GM12801 (cell line): ENCODE measurements around the gene WSB2.

ENCODE experiments used
- CTCF ChIP-seq: IDR thresholded peaks from one replicate; pipeline ENCODE4 v1.5.1; 2011; ENCODE audit warnings: control low read depth; ENCODE audit not compliant: insufficient read length; ENCODE audit errors: extremely low read depth

The WSB2 gene

GRCh38 chr12:118060301-118061010 lies 523 bp downstream of the WSB2 start:
- TF ChIP-seq CTCF = no peak

DNA sequence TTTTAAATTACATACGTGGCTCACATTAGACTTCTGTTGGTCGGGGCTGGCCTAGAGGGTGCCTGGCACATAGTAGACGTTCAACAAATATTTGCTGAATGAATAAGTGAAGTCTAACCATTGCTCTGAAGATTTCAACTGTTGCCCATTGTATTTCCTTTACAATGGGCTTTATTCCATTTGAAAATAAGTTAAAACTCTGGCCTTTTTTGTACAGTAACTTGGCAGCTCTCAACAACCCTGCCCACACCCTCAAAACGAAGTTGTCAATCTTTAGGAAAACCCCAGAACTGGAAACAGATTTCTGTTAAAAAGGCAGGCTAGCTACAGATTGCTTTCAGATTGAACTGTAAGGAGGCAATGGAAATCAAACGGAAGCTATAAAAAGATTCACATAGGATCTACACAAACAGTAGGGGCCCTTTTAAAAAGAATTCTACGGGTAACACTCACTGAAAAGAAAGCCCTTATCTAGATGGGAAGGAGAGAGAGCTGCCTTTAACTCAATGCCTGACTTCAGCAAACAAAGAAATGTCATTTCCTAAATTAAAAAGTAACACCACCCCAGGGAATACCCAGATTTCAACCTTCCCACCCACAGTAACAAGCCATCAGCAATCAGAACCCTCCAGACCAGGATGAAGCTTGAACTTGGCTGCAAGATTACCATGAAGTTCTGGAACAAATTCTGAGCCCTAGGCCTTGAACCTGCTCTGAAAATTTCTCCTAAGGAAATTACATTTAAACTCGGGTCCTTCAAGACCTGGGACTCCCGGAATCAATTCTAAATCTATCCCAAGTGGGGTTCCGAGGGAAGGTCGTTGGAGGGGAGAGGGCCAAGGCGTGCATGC lies 1.4 kb downstream of the WSB2 start:
- no peak for TF ChIP-seq CTCF

GRCh38 chr12:118058881-118059280 lies 2.1 kb downstream of the WSB2 start:
- no peak for TF ChIP-seq CTCF

DNA sequence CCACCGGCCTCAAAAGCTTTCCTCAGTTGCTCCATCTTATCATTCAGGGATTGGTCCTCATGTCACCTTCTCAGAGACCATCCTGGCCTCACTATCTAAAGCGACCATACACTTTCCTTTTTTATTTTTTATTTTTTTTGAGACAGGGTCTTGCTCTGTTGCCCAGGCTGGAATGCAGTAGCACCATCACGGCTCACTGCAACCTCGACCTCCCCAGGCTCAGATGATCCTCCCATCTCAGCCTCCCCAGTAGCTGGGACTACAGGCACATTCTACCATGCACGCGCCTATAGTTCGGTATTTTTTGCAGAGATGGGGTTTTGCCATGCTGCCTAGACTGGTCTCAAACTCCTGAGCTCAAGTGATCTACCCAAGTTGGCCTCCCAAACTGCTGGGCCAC lies 2.8 kb downstream of the WSB2 start:
- TF ChIP-seq CTCF = no peak

GRCh38 chr12:118055865-118056773 lies 4.9 kb downstream of the WSB2 start:
- TF ChIP-seq CTCF = no peak

DNA sequence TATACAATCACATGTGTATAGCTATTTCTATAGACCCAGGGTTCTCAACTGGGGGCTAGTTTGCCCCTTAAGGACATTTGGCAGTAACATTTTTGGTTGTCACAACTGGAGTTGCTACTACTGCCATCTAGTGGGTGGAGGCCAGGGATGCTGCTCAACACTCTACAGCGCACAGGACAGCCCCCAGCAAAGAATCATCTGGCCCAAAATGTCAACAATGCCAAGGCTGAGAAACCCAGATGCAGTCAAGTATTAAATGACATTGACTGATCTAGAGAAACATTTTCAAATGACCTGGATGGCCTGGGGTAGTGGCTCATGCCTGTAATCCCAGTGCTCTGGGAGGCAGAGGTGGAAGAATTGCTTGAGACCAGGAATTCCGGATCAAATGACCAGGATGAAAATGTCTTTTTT lies 5.8 kb downstream of the WSB2 start:
- TF ChIP-seq CTCF = no peak
